Prostate gland (tissue), 2 donors: Measurements from ENCODE around the gene ARHGEF12.
"Not testable (repeated sequence)": the region's sequence is repeated elsewhere in the genome, so short reads cannot be mapped to it uniquely, and the experiment has no call there.

ENCODE experiments used
- POLR2A ChIP-seq: fragments of 450-650 bp; IDR thresholded peaks from one replicate; pipeline ENCODE4 v1.6.1; 2016; ENCODE audit warnings: antibody characterized with exemption, mild to moderate bottlenecking
- POLR2AphosphoS5 ChIP-seq: sonication (generic); formaldehyde crosslinking; IDR thresholded peaks from one replicate; pipeline ENCODE4 v1.6.1; 2017; ENCODE audit warnings: antibody characterized with exemption
- TF ChIP-seq, protein P1 (sequence below), 4 experiments: fragments of 200-600 bp in 2 of 4; fragments of 450-650 bp in 2 of 4; sonication (generic) in 2 of 4; IDR thresholded peaks; 1 replicate in 3 of 4; 2 replicates in 1 of 4; pipeline ENCODE4 v1.5.1; 2016 to 2019; ENCODE audit warnings: antibody characterized with exemption in 4 of 4, mild to moderate bottlenecking in 2 of 4, moderate library complexity in 2 of 4

DNA sequence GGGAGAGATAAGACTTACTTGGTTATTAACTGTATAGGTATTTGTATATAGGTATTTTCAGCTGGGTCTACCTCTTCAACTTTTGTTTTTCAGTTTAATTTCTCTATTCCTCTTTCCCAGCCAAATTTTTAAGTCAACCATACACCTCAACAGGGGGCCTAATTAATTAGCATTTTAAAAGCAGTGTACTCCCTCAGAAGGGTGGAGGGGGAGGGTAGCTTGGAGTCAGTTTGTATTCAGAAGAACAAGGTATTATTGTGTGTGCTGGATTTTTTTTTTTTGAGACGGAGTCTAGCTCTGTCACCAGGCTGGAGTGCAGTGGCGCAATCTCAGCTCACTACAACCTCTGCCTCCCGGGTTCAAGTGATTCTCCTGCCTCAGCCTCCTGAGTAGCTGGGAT, 167.3 kb downstream of the ARHGEF12 start:
- TF ChIP-seq POLR2AphosphoS5, POLR2A: not testable (repeated sequence)
- TF ChIP-seq, protein P1, sequence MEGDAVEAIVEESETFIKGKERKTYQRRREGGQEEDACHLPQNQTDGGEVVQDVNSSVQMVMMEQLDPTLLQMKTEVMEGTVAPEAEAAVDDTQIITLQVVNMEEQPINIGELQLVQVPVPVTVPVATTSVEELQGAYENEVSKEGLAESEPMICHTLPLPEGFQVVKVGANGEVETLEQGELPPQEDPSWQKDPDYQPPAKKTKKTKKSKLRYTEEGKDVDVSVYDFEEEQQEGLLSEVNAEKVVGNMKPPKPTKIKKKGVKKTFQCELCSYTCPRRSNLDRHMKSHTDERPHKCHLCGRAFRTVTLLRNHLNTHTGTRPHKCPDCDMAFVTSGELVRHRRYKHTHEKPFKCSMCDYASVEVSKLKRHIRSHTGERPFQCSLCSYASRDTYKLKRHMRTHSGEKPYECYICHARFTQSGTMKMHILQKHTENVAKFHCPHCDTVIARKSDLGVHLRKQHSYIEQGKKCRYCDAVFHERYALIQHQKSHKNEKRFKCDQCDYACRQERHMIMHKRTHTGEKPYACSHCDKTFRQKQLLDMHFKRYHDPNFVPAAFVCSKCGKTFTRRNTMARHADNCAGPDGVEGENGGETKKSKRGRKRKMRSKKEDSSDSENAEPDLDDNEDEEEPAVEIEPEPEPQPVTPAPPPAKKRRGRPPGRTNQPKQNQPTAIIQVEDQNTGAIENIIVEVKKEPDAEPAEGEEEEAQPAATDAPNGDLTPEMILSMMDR (IDR thresholded peaks at IDR 0.05): not testable (repeated sequence)
